Fibroblast of lung (primary cell): ENCODE data around the gene ANKRD53. TPM values are rescaled to one million over a fixed set of nuclear protein-coding genes. Genes with fewer than 3 reads are reported as not detected.

ENCODE experiments used
- DNase-seq, 2 donors: peaks; one replicate each; pipeline versions ENCODE4 v3.0.0 to v3.0.0-alpha.2; 2010; ENCODE audit warnings: low read depth in 2 of 2
- H2AFZ ChIP-seq: 2 replicates; pipeline ENCODE4 v1.5.1; 2012; ENCODE audit warnings: low read length, control low read depth, inconsistent platforms
- H3K27ac ChIP-seq: 2 replicates; pipeline ENCODE4 v1.5.1; 2011; ENCODE audit warnings: low read length, control low read depth; ENCODE audit not compliant: insufficient read depth
- H3K27me3 ChIP-seq: 2 replicates; pipeline ENCODE4 v1.5.1; 2011; ENCODE audit warnings: mild to moderate bottlenecking, low read length; ENCODE audit not compliant: control insufficient read depth, insufficient read depth
- H3K36me3 ChIP-seq: 2 replicates; pipeline ENCODE4 v1.5.1; 2011; ENCODE audit warnings: low read length; ENCODE audit not compliant: control insufficient read depth, insufficient read depth
- H3K4me1 ChIP-seq: 2 replicates; pipeline ENCODE4 v1.5.1; 2011; ENCODE audit warnings: low read length; ENCODE audit not compliant: control insufficient read depth, insufficient read depth; ENCODE audit errors: extremely low read depth
- H3K4me2 ChIP-seq: 2 replicates; pipeline ENCODE4 v1.5.1; 2011; ENCODE audit warnings: low read length, control low read depth; ENCODE audit not compliant: insufficient read depth; ENCODE audit errors: extremely low read depth
- H3K4me3 ChIP-seq, 4 experiments: fragments of 200-600 bp in 1 of 4; sonication (generic) in 1 of 4; replicated peaks in 1 of 4; 2 replicates each; pipeline ENCODE4 v1.5.1; 2011 to 2016; ENCODE audit warnings: low read length in 4 of 4, low read depth in 3 of 4, mild to moderate bottlenecking in 3 of 4, control low read depth in 2 of 4, inconsistent platforms in 1 of 4, mixed read lengths in 1 of 4; ENCODE audit not compliant: insufficient read depth in 1 of 4; ENCODE audit errors: control extremely low read depth in 1 of 4
- H3K79me2 ChIP-seq: 2 replicates; pipeline ENCODE4 v1.5.1; 2012; ENCODE audit warnings: mild to moderate bottlenecking, low read length, inconsistent platforms; ENCODE audit not compliant: control insufficient read depth, insufficient read depth
- H3K9ac ChIP-seq: 2 replicates; pipeline ENCODE4 v1.5.1; 2011; ENCODE audit warnings: mild to moderate bottlenecking, low read length, control low read depth; ENCODE audit not compliant: insufficient read depth
- H3K9me3 ChIP-seq: 2 replicates; pipeline ENCODE4 v1.5.1; 2012; ENCODE audit warnings: low read depth, low read length; ENCODE audit not compliant: control insufficient read depth, insufficient read depth
- H4K20me1 ChIP-seq: 2 replicates; pipeline ENCODE4 v1.5.1; 2011; ENCODE audit warnings: low read length; ENCODE audit not compliant: control insufficient read depth, insufficient read depth; ENCODE audit errors: extremely low read depth
- EZH2 ChIP-seq: IDR thresholded peaks from 2 replicates; pipeline ENCODE4 v1.5.1; 2012; ENCODE audit warnings: low read length, control low read depth, mild to moderate bottlenecking; ENCODE audit errors: missing control alignments
- polyA plus RNA-seq, 2 donors: library from polyadenylated mRNA; depleted of rRNA in 1 of 2; stranded (reverse) in 1 of 2; unstranded in 1 of 2; fragments of >200 nt; gene quantifications; 2 replicates each; pipeline ENCODE4 v1.2.1, GENCODE V29; 2011 to 2012; ENCODE audit warnings: missing spikeins in 1 of 2
- total RNA-seq: library from RNA; depleted of rRNA; stranded (reverse); fragments of >200 nt; gene quantifications from 2 replicates; pipeline ENCODE4 v1.2.1, GENCODE V29; 2014
- TF ChIP-seq, protein P1 (sequence below), 2 donors: IDR thresholded peaks in 1 of 2; conservative IDR thresholded peaks in 1 of 2; 1 replicate in 1 of 2; 2 replicates in 1 of 2; pipeline ENCODE4 v1.5.1; 2011 to 2012; ENCODE audit warnings: low read length in 2 of 2, control low read depth in 1 of 2, inconsistent platforms in 1 of 2, low read depth in 1 of 2, mild to moderate bottlenecking in 1 of 2

ANKRD53 gene
- total and polyA plus RNA-seq, 2 donors (not counting 1 experiment from before 2014, with no cell fraction given): 0.58 to 1.3 TPM

DNA sequence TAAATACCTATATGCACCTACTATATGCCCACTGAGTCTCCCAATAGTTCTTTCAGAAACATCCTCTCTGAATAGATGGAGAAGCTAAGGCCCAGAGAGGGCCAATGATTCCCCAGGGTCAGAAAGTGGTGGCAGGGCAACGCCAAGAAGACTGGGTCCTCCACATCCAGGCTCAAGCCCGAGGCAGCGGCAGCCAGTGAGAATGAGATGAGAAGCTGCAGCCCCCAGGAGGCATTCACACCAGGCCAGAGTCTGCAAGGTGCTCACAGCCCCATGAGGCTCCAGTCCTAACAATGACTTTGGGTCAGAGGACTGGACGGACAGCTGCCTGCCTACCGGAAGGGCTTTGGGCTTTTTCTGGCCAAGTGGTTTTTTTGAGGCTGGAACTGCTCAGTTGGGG lies 12.7 kb downstream of the ANKRD53 start:
- TF ChIP-seq EZH2: no peak
- TF ChIP-seq, protein P1, sequence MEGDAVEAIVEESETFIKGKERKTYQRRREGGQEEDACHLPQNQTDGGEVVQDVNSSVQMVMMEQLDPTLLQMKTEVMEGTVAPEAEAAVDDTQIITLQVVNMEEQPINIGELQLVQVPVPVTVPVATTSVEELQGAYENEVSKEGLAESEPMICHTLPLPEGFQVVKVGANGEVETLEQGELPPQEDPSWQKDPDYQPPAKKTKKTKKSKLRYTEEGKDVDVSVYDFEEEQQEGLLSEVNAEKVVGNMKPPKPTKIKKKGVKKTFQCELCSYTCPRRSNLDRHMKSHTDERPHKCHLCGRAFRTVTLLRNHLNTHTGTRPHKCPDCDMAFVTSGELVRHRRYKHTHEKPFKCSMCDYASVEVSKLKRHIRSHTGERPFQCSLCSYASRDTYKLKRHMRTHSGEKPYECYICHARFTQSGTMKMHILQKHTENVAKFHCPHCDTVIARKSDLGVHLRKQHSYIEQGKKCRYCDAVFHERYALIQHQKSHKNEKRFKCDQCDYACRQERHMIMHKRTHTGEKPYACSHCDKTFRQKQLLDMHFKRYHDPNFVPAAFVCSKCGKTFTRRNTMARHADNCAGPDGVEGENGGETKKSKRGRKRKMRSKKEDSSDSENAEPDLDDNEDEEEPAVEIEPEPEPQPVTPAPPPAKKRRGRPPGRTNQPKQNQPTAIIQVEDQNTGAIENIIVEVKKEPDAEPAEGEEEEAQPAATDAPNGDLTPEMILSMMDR (conservative IDR thresholded peaks at IDR 0.05 in 1 of 2, IDR thresholded peaks at IDR 0.05 in 1 of 2; ENCODE audit: low read depth in 1 of 2, low read length in 2 of 2): no peak
- Histone ChIP-seq H3K4me1 (peaks cover 7% of the 10 kb centered on the region), H4K20me1 (no peaks in the 10 kb centered on the region), H3K79me2 (peaks cover 20% of the 10 kb centered on the region), H3K27ac (no peak overlapping the region), H3K9ac (no peak overlapping the region), H3K4me3 (no peak overlapping the region), H3K27me3 (no peaks in the 10 kb centered on the region), H3K36me3 (peaks cover 12% of the 10 kb centered on the region), H3K4me2 (no peak overlapping the region), H2AFZ (no peak overlapping the region), H3K9me3 (no peaks in the 10 kb centered on the region)
- no peak for DNase-seq

DNA sequence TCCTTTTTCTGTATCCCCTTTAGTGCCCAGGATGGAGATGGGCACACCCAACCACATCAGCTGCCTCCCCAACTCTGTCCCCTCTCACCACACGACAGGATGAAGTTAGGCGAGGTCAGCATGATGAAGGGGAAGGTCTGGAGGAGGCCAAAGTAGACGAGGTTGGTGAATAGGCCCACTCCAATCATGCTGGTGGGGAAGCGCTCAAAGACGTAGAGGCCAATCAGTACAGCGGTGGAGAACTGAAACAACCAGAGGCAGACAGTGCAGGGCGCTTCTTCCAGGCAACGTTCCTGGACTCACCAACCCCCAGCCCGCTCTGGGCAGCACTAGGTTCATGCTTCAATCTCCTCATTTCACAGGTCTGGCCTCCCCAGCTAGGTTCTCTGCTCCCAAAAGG lies 13.3 kb downstream of the ANKRD53 start:
- H3K79me2 ChIP-seq: peaks cover 20% of the 10 kb centered on the region
- no peak for TF ChIP-seq EZH2
- TF ChIP-seq, protein P1 (conservative IDR thresholded peaks at IDR 0.05 in 1 of 2, IDR thresholded peaks at IDR 0.05 in 1 of 2; ENCODE audit: low read depth in 1 of 2, low read length in 2 of 2): no peak
- no peaks in the 10 kb centered on the region for H3K27me3 ChIP-seq
- no peaks in the 10 kb centered on the region for H4K20me1 ChIP-seq
- H2AFZ ChIP-seq: no peak overlapping the region
- no peak overlapping the region for H3K9ac ChIP-seq
- no peak overlapping the region for H3K4me3 ChIP-seq
- no peak for DNase-seq
- H3K27ac ChIP-seq: no peak overlapping the region
- no peaks in the 10 kb centered on the region for H3K9me3 ChIP-seq
- peaks cover 7% of the 10 kb centered on the region for H3K4me1 ChIP-seq
- no peak overlapping the region for H3K4me2 ChIP-seq
- H3K36me3 ChIP-seq: peaks cover 12% of the 10 kb centered on the region

DNA sequence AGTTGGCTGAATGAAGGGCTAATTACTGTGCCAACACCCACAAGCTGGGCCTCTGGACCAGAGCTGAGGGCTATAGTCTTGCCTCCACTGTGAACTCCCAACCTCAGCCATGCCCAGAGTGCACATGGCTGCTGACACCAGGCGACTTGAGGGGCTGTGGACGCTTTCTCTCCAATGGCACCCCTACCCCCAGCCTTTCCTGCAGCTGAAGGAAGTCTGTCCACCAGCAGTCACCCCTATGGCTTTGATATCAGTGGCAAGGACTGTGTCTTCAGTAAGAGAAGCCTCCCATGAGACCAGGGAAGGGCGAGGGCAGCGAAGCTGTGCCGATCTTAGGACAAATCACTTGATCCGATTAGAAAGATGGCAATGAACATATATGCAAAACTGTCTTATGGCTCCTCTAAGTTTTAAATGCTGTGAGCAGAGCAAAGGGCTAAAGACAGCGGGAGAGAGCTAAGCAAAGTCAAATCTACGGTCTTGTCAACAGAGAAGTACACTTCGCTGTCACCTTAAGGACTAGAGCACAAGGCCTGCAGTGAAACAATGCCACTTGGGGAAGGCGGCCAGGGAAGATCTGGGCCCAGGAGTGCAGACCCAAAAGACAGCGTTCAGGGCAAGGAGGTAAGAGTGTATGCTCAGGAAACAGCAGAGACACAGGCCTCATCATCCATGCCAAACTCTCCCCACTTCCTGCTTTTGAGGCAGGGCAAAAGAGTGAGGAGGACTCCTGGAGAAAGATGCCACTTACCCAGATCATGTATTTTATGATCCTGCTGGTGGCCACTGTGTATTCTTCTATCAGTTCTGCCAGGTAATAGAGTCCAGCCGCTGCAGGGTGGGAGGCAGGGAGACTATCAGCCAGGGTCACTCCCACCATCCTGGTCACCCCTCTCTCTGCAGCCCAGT lies 14.8 kb downstream of the ANKRD53 start:
- no peak overlapping the region for H2AFZ ChIP-seq
- H3K9me3 ChIP-seq: no peaks in the 10 kb centered on the region
- peak overlapping the region; percentile 94 for H3K4me2 ChIP-seq
- peaks cover 7% of the 10 kb centered on the region for H3K4me1 ChIP-seq
- DNase-seq: no peak
- TF ChIP-seq, protein P1 (conservative IDR thresholded peaks at IDR 0.05 in 1 of 2, IDR thresholded peaks at IDR 0.05 in 1 of 2; ENCODE audit: low read depth in 1 of 2, low read length in 2 of 2): no peak
- TF ChIP-seq EZH2: no peak
- H3K27ac ChIP-seq: no peak overlapping the region
- H4K20me1 ChIP-seq: no peaks in the 10 kb centered on the region
- H3K36me3 ChIP-seq: peaks cover 12% of the 10 kb centered on the region
- H3K9ac ChIP-seq: no peak overlapping the region
- H3K4me3 ChIP-seq: peak overlapping the region; percentile 61 to 93 (median 70)
- H3K79me2 ChIP-seq: peaks cover 20% of the 10 kb centered on the region
- no peaks in the 10 kb centered on the region for H3K27me3 ChIP-seq
